Measurements from ENCODE around the gene DCLK1. TPM values are rescaled to one million over a fixed set of nuclear protein-coding genes. Genes with fewer than 3 reads are reported as not detected.

Gene DCLK1
- total RNA-seq, 4 donors from 2014 or later: 0.72 to 9.1 (median 4.9) TPM

- WGBS, 2 donors: 38 to 47% methylated on average over 4 of the region's 4 CpGs
- Histone ChIP-seq H3K27ac (no peak overlapping the region), H3K4me1 (no peaks in the 10 kb centered on the region), H3K27me3 (no peaks in the 10 kb centered on the region), H3K4me3 (no peak overlapping the region), H3K36me3 (no peaks in the 10 kb centered on the region), H3K9me3 (no peaks in the 10 kb centered on the region)
- intact Hi-C loops (cut with DNase I): no loop called here
- TF ChIP-seq POLR2A (IDR thresholded peaks at IDR 0.05) (no peak), CTCF (IDR thresholded peaks at IDR 0.05) (no peak)
- no peak for DNase-seq
These were observed 69.6 kb downstream of the DCLK1 start for GRCh38 chr13:36061621-36062020.

GRCh38 chr13:36061054-36061453 is 70.1 kb downstream of the DCLK1 start:
- TF ChIP-seq CTCF (IDR thresholded peaks at IDR 0.05) (no peak), POLR2A (IDR thresholded peaks at IDR 0.05) (no peak)
- Histone ChIP-seq H3K4me3 (no peak overlapping the region), H3K27ac (no peak overlapping the region), H3K27me3 (no peaks in the 10 kb centered on the region), H3K4me1 (no peaks in the 10 kb centered on the region), H3K9me3 (no peaks in the 10 kb centered on the region), H3K36me3 (no peaks in the 10 kb centered on the region)
- intact Hi-C loops (cut with DNase I): no loop called here
- DNase-seq: no peak
- 47 to 60% methylated on average over 4 of the region's 4 CpGs for WGBS, 2 donors

GRCh38 chr13:36059321-36059720 is 71.9 kb downstream of the DCLK1 start:
- no peak overlapping the region for H3K4me3 ChIP-seq
- H3K27me3 ChIP-seq: no peaks in the 10 kb centered on the region
- no peak for DNase-seq
- WGBS, 2 donors: 58 to 67% methylated on average over 1 of the region's 1 CpG
- H3K27ac ChIP-seq: no peak overlapping the region
- TF ChIP-seq POLR2A (IDR thresholded peaks at IDR 0.05) (no peak), CTCF (IDR thresholded peaks at IDR 0.05) (no peak)
- H3K4me1 ChIP-seq: no peaks in the 10 kb centered on the region
- no peaks in the 10 kb centered on the region for H3K36me3 ChIP-seq
- intact Hi-C loops (cut with DNase I): no loop called here
- H3K9me3 ChIP-seq: no peaks in the 10 kb centered on the region

GRCh38 chr13:36058116-36058515 is 73.1 kb downstream of the DCLK1 start:
- Histone ChIP-seq H3K36me3 (no peaks in the 10 kb centered on the region), H3K27me3 (no peaks in the 10 kb centered on the region), H3K4me1 (no peaks in the 10 kb centered on the region), H3K27ac (no peak overlapping the region), H3K9me3 (no peaks in the 10 kb centered on the region), H3K4me3 (no peak overlapping the region)
- TF ChIP-seq CTCF (IDR thresholded peaks at IDR 0.05): no peak
- TF ChIP-seq POLR2A (IDR thresholded peaks at IDR 0.05): no peak
- intact Hi-C loops (cut with DNase I): no loop called here
- WGBS, 2 donors: 55 to 69% methylated on average over 2 of the region's 2 CpGs
- no peak for DNase-seq

- no peaks in the 10 kb centered on the region for H3K4me1 ChIP-seq
- DNase-seq: no peak
- H3K9me3 ChIP-seq: no peaks in the 10 kb centered on the region
- no peaks in the 10 kb centered on the region for H3K27me3 ChIP-seq
- no peak overlapping the region for H3K4me3 ChIP-seq
- 50 to 61% methylated on average over 1 of the region's 1 CpG for WGBS, 2 donors
- H3K27ac ChIP-seq: no peak overlapping the region
- no peaks in the 10 kb centered on the region for H3K36me3 ChIP-seq
- TF ChIP-seq POLR2A (IDR thresholded peaks at IDR 0.05) (no peak), CTCF (IDR thresholded peaks at IDR 0.05) (no peak)
- intact Hi-C loops (cut with DNase I): no loop called here
These were observed 73.6 kb downstream of the DCLK1 start for GRCh38 chr13:36057547-36057946.

All from esophagus squamous epithelium (tissue), 5 donors.